NT2/D1 (cell line): ENCODE measurements around the gene SHISAL1.

ENCODE experiments used
- YY1 ChIP-seq: IDR thresholded peaks from 2 replicates; pipeline ENCODE4 v1.6.1; 2011; ENCODE audit not compliant: insufficient read length, insufficient read depth
- ZNF274 ChIP-seq: IDR thresholded peaks from 2 replicates; pipeline ENCODE4 v1.6.1; 2011; ENCODE audit warnings: mild to moderate bottlenecking, low read depth, low read length

DNA sequence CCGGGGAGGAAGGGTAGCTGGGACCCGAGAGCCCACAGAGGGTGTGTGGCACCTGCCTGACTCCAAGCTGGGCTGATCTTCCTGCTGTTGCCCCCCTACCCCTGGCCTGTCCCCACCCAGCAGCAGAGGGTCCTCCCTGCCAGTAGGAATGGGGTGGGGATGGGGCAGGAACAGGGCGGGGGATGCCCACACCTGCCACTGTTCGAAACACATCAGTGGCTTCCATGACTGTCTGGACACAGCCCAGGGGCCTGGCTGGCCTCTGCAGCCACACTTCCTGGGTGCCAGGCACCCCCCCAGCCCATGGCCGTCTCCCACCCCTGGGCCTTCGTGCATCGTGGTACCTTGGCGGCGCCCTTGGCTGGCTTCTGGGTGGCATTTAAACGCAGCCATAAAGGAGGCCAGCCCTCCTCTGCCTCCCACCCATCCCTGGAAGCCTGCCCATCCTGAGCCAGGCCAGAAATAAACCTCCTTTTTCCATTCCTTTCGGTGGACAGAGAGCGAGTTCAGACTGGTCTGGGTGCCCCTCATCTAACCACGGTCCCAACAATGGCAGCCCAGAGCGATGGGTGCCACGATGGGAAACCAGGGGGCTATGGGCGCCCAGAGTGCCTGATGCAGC, 745 bp upstream of the SHISAL1 start:
- TF ChIP-seq YY1 (no peak), ZNF274 (no peak)
